Stimulated activated CD4-positive, alpha-beta T cell treated with anti-CD3 and anti-CD28 coated beads, Interleukin-4, amount 100 ng/mL, for 48 hours (primary cell): ENCODE results near the gene UVRAG.
"Not testable (repeated sequence)": the region's sequence is repeated elsewhere in the genome, so short reads cannot be mapped to it uniquely, and the experiment has no call there.

Experiments used
- DNase-seq, 2 donors: peaks; one replicate each; pipeline ENCODE4 v3.0.0-alpha.2; 2020; ENCODE audit warnings: low read depth in 2 of 2

UVRAG gene

GRCh38 chr11:75878933-75879332, 63.9 kb downstream of the UVRAG start:
- no peak for DNase-seq

- DNase-seq = no peak
Measured at GRCh38 chr11:75879737-75880136, 64.7 kb downstream of the UVRAG start.

GRCh38 chr11:75880343-75880742, 65.3 kb downstream of the UVRAG start:
- DNase-seq = not testable (repeated sequence)

DNA sequence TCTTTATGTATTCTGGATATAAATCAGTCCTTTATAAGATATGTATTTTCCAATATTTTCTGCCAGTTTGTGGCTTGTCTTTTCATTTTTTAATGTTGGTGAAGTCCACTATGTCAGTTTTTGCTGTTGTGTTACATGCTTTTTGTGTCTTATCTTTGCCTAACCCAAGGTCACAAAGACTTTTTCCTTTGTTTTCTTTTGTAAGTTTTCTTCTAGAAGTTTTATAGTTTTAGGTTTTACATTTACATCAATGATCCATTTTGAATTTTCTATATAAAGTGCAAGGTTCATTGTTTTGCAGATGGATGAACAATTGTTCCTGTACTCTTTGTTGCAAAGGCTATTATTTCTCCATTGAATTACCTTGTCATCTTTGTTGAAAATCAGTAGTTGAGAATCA, 69.3 kb downstream of the UVRAG start:
- DNase-seq = no peak

GRCh38 chr11:75888416-75888815, 73.4 kb downstream of the UVRAG start:
- DNase-seq = no peak

DNA sequence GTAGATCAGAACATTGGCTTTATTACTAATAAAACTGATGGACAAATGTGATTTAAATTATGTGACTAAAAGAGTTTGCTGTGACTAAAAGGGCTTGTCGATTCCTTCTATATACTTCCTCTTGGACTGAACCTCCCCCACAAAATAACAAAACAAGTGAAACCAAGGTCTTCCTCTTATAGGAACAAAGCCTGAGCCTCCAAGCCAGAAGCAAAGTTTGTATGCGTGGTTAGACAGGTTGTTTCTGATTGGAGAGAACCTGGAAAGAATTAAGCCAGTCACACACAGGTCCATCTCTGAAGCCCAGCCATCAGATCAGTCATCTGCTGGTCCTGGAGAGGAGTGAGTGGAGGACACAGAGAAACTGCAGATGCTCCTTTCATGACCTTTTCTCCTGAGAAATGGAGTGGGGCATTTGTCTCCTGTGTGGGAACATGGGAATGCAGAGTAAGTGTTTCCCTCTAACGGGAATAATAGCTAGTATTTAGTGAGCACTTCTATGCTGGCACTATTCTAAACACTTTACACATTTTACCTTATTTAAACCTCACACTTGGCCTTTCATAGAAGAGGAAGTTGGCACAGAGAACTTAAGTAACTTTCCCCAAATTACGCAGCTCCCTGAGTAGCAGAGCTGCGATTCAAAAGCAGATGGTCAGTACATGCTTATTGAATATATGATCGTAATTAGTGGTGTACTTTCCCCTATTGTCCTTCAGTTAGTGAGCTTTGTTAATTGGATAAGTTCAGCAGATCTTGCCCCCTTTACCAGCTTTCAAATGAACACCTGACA, 77.1 kb downstream of the UVRAG start:
- no peak for DNase-seq

- no peak for DNase-seq
Measured at GRCh38 chr11:75893251-75893650, 78.2 kb downstream of the UVRAG start.

- DNase-seq = no peak
Measured at GRCh38 chr11:75894036-75894585, 79.1 kb downstream of the UVRAG start.

DNA sequence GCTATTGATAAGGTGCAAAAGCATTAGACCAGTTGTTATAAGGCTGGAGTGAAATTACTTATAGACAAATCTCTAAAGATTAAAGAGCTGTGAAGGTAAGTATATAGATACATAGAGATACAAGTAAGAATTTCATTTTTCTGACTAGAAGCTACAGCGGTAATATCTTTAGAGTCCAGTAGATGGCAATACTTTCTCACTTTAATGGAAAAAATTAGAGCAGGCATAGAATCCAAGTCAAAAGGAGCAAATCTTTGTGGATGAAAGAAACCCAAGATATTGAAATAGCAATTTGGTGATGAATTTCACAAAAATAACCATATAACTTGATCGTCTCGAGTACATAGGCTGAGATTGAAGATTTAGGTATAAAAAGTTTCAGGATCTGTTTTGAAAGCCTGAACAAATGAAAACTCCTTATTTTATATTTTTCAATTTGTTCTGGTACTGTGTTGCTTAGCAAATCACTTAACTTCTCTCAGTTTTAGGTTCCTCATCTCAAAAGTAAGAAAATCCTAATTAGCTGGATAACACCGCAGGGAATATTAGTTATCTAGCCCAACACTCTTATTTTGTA, 81.9 kb downstream of the UVRAG start:
- DNase-seq = no peak

GRCh38 chr11:75898871-75899270, 83.9 kb downstream of the UVRAG start:
- DNase-seq = no peak

DNA sequence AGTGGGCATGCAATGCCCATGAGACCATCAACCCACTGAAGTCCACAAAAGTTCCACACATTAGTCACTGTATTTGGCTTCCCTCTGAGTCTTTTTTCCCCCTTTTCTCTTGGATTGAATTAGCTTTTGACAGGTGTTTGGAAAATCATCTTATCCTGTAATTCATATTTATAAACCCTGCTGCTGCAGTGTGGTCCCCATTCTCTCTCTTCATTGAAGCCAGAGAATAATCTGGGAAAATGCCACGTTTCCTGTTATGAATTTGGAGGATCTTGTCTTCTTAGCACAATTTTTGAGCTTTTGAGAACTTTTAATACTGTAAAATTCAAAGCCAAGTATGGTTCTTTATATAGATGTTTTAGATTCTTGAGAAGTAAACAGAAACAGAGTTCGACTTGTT, 84.8 kb downstream of the UVRAG start:
- DNase-seq = no peak

- no peak for DNase-seq
Measured at GRCh38 chr11:75900848-75901247, 85.8 kb downstream of the UVRAG start.

- DNase-seq = no peak
Measured at GRCh38 chr11:75902631-75903030, 87.6 kb downstream of the UVRAG start.

GRCh38 chr11:75903276-75903675, 88.3 kb downstream of the UVRAG start:
- no peak for DNase-seq

- no peak for DNase-seq
Measured at GRCh38 chr11:75905434-75905833, 90.4 kb downstream of the UVRAG start.

DNA sequence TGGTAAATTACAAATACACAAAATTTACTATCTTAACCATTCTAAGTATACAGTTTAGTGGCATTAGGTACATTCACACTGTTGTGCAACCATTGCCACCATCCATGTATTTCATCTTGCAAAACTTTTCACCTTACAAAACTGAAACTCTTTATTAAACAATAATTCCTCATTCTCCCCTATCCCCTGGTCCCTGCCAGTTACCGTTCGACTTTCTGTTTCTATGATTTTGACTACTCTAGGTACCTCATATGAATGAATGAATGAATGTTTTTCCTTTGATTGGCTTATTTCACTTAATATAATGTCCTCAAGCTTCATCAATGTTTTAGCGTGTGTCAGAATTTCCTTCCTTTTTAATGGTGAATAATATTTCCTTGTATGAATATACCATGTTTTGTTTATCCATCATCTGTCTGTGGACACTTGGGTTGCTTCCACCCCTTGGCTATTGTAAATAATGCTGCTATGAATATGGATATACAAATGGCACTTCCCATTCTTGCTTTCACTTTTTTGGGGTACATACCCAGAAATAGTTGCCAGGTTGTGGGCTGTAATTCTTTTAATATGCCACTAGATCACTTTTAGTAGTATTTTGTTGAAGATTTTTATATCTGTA, 93.0 kb downstream of the UVRAG start:
- no peak for DNase-seq

DNA sequence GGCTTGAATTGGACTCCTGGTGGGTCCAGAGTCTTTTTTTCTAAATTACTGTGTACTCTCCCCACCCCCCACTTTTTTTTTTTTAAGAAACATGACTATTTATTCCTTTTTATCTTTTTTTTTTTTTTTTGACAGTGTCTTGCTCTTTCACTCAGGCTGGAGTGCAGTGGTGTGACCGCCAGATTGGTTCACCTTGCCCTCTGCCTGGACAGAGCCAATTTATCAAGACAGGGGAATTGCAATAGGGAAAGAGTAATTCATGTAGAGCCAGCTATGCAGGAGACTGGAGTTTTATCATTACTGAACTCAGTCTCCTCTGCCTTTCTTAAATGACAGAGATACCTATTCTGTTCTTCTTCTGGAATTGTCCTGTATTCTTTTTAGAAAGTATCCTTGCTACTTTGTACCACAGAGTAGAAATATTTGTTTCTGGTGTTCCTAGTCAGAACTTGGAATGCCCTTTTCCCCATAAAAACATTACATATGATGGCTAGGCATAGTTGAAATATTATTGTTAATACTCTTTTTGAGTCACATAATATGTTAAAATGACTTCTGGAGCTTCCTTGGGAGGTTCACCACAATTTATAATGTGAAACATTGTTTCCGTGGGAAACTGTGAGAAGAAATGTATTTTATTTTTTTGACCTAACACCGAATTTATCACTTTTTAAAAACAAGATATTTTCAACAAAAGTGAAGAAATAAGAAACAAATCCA, 95.6 kb downstream of the UVRAG start:
- no peak for DNase-seq

DNA sequence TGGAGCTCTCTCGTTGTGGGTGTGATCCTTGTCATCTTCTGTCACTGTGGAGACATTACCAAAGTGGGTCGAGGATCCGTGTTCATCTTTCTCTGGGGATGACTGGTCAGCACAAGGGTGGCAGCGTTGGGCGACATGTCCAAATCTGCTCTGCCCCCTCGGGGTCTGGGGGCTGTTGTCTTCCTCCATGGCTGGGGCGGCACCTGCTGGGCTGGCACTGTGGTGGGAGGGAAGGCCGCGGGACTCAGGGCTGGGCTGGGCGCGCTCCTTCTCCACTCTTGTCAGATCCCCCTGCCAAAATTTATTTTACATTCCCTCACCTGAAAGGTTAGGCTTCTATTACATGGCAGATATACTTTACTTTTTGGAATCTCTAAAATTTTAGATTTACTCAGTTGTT, 96.4 kb downstream of the UVRAG start:
- DNase-seq = no peak

- no peak for DNase-seq
Measured at GRCh38 chr11:75913984-75914383, 99.0 kb downstream of the UVRAG start.

DNA sequence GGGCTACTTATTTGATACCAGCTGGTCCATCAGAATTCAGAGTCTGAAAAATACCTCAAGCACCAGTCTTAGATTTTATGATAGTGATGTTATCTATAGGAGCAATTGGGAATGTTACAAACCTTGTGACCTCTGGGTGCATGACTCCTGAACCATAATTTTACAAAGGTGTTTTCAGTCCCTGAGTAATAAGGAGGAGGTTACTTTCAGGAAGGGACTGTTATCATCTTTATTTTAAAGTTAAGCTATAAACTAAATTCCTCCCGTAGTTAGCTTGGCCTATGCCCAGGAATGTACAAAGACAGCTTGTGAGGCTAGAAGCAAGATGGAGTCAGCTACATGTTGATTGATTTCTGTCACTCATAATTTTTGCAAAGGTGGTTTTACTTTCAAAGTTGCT, 101.9 kb downstream of the UVRAG start:
- DNase-seq = no peak

DNA sequence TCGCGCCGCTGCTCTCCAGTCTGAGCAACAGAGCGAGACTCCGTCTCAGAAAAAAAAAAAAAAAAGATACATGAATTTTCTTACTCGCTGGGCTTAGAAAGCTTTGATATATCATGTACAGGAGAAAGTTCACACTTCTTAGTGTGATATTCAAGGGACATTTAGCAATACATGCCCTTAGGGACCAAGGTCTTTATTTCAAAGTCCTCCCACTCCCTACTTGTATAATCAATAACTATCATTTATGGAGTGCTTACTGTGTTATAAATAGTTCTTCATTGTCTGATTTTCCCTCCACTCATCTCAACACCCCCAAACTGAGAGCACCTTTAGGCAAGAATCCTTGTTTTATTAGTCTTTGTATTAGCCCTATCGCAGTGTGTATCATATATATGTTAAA, 103.3 kb downstream of the UVRAG start:
- no peak for DNase-seq

GRCh38 chr11:75919525-75919924, 104.5 kb downstream of the UVRAG start:
- no peak for DNase-seq
